ENCODE data around the gene KCNJ6.

Gene KCNJ6

DNA sequence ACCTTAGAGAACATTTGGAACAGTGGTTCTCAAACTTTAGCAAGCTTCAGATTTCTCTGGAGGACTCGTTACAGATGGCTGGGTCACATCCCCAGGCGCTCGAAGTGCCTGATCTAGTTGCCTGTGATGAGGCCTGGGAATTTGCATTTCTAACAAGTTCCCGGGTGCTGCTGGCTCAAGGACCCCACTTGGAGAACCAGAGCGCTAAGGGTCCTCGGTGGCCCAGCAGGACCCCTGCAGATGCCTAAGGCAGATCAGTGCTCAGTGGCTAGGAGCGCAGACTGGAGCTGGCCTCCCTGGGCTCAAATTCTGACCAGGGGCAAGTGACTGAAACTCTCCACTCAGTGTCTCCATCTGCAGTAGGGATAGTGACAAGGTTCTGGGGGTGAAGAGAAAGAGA lies 341.5 kb downstream of the KCNJ6 start:
- TF ChIP-seq PATZ1 (CRISPR knock-in tag; IDR thresholded peaks at IDR 0.05; ENCODE audit: borderline replicate concordance) (no peak), ARNTL (CRISPR knock-in tag; IDR thresholded peaks at IDR 0.05; ENCODE audit: borderline replicate concordance, low read depth) (no peak), PPARA (CRISPR knock-in tag; IDR thresholded peaks at IDR 0.05; ENCODE audit: borderline replicate concordance) (no peak), ZNF565 (CRISPR knock-in tag; conservative IDR thresholded peaks at IDR 0.05; ENCODE audit: low read depth) (no peak), TSHZ2 (CRISPR knock-in tag; IDR thresholded peaks at IDR 0.05) (no peak), ISL1 (CRISPR knock-in tag; IDR thresholded peaks at IDR 0.05) (no peak), TCF4 (CRISPR knock-in tag; IDR thresholded peaks at IDR 0.05; ENCODE audit: borderline replicate concordance) (no peak), ESRRG (CRISPR knock-in tag; IDR thresholded peaks at IDR 0.05) (no peak), ZNF70 (CRISPR knock-in tag; IDR thresholded peaks at IDR 0.05) (no peak), GLIS3 (CRISPR knock-in tag; IDR thresholded peaks at IDR 0.05) (no peak), BACH2 (CRISPR knock-in tag; IDR thresholded peaks at IDR 0.05; ENCODE audit: borderline replicate concordance) (no peak), ZC3H10 (CRISPR knock-in tag; IDR thresholded peaks at IDR 0.05) (no peak), TOX (CRISPR knock-in tag; IDR thresholded peaks at IDR 0.05; ENCODE audit: borderline replicate concordance) (no peak), CSDC2 (CRISPR knock-in tag; IDR thresholded peaks at IDR 0.05) (no peak), OSR1 (CRISPR knock-in tag; IDR thresholded peaks at IDR 0.05) (no peak), ZFP30 (CRISPR knock-in tag; IDR thresholded peaks at IDR 0.05) (no peak)
- TF ChIP-seq, protein P1, sequence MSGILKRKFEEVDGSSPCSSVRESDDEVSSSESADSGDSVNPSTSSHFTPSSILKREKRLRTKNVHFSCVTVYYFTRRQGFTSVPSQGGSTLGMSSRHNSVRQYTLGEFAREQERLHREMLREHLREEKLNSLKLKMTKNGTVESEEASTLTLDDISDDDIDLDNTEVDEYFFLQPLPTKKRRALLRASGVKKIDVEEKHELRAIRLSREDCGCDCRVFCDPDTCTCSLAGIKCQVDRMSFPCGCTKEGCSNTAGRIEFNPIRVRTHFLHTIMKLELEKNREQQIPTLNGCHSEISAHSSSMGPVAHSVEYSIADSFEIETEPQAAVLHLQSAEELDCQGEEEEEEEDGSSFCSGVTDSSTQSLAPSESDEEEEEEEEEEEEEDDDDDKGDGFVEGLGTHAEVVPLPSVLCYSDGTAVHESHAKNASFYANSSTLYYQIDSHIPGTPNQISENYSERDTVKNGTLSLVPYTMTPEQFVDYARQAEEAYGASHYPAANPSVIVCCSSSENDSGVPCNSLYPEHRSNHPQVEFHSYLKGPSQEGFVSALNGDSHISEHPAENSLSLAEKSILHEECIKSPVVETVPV (CRISPR knock-in tag; IDR thresholded peaks at IDR 0.05): no peak
- ATAC-seq: no peak

GRCh38 chr21:37574316-37574715 lies 341.9 kb downstream of the KCNJ6 start:
- no peak for ATAC-seq
- no peak for TF ChIP-seq RARB (CRISPR knock-in tag; IDR thresholded peaks at IDR 0.05)
- TF ChIP-seq, protein P1 (CRISPR knock-in tag; IDR thresholded peaks at IDR 0.05): no peak
- no peak for TF ChIP-seq ZC3H10 (CRISPR knock-in tag; IDR thresholded peaks at IDR 0.05)
- no peak for TF ChIP-seq SNAI2 (CRISPR knock-in tag; IDR thresholded peaks at IDR 0.05)

DNA sequence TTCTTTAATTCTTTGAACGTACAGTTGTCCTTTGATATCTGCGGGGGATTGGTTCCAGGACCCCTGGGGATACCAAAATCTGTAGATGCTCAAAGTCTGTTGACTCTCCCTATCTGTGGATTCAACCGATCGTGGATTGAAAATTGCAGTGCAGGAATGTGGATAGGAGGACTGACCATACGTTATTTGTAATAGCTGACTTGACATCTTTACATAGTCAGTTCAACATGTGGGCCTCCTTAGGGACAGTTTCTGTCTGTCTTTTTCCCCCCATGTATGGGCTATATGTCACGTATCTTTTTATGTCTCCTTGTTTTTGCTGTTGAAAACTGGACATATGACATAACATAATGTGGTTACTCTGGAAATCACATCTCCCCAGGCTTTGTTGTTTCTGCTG lies 344.8 kb downstream of the KCNJ6 start:
- no peak for ATAC-seq
- TF ChIP-seq TOX (CRISPR knock-in tag; IDR thresholded peaks at IDR 0.05; ENCODE audit: borderline replicate concordance) (no peak), POU6F1 (CRISPR knock-in tag; IDR thresholded peaks at IDR 0.05; ENCODE audit: borderline replicate concordance, low read depth) (no peak)

DNA sequence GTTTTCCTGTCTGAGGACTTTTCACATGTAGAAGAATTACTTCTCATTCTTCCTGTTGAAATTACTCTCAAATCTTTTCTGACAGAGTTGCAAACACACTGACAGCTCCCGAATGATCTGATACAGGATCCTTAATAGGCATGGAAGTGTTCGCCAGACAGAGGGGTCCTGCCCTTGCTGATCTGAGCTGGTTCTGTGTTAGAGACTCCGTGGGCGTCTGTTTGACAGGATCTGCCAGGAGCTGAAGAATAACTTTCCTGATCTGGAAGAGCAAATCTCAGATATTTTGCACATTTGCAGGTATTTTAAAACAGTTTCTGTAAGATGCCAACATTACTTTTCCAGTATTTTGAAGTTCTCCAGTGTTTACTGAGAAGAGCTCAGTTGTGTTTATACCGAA lies 347.3 kb downstream of the KCNJ6 start:
- no peak for ATAC-seq
- TF ChIP-seq POU6F1 (CRISPR knock-in tag; IDR thresholded peaks at IDR 0.05; ENCODE audit: borderline replicate concordance, low read depth) (no peak), BACH2 (CRISPR knock-in tag; IDR thresholded peaks at IDR 0.05; ENCODE audit: borderline replicate concordance) (no peak), PPARA (CRISPR knock-in tag; IDR thresholded peaks at IDR 0.05; ENCODE audit: borderline replicate concordance) (no peak), ZNF565 (CRISPR knock-in tag; conservative IDR thresholded peaks at IDR 0.05; ENCODE audit: low read depth) (no peak), RARB (CRISPR knock-in tag; IDR thresholded peaks at IDR 0.05) (no peak), TSHZ2 (CRISPR knock-in tag; IDR thresholded peaks at IDR 0.05) (no peak), ZFP30 (CRISPR knock-in tag; IDR thresholded peaks at IDR 0.05) (no peak), ZNF8 (CRISPR knock-in tag; IDR thresholded peaks at IDR 0.05) (no peak), SNAI2 (CRISPR knock-in tag; IDR thresholded peaks at IDR 0.05) (no peak), OSR1 (CRISPR knock-in tag; IDR thresholded peaks at IDR 0.05) (no peak), GLIS3 (CRISPR knock-in tag; IDR thresholded peaks at IDR 0.05) (no peak)

Data from SK-N-SH treated with all-trans-retinoic acid at 6 μM for 48 hours (cell line).